Subcutaneous abdominal adipose tissue (tissue), 5 donors: ENCODE data around the gene TAC4.

Experiments
- H3K27ac ChIP-seq: one replicate; pipeline ENCODE4 v1.7.0; 2013; ENCODE audit warnings: low read depth, mild to moderate bottlenecking, inconsistent platforms, low read length, moderate library complexity
- H3K27me3 ChIP-seq, 5 donors: one replicate each; pipeline ENCODE4 v1.7.0; 2013; ENCODE audit warnings: low read length in 5 of 5, inconsistent platforms in 1 of 5; ENCODE audit not compliant: control insufficient read depth in 5 of 5, insufficient read depth in 4 of 5
- H3K36me3 ChIP-seq, 5 donors: one replicate each; pipeline ENCODE4 v1.7.0; 2013; ENCODE audit warnings: low read length in 5 of 5; ENCODE audit not compliant: control insufficient read depth in 5 of 5, insufficient read depth in 5 of 5
- H3K4me1 ChIP-seq, 5 donors: one replicate each; pipeline ENCODE4 v1.7.0; 2013; ENCODE audit warnings: low read length in 5 of 5, mild to moderate bottlenecking in 3 of 5, moderate library complexity in 1 of 5; ENCODE audit not compliant: control insufficient read depth in 5 of 5, insufficient read depth in 5 of 5
- H3K4me3 ChIP-seq, 5 donors: one replicate each; pipeline ENCODE4 v1.7.0; 2013; ENCODE audit warnings: low read length in 5 of 5, low read depth in 1 of 5
- H3K9ac ChIP-seq, 5 donors: one replicate each; pipeline ENCODE4 v1.7.0; 2013; ENCODE audit warnings: low read length in 5 of 5, mild to moderate bottlenecking in 4 of 5, moderate library complexity in 3 of 5
- H3K9me3 ChIP-seq, 5 donors: one replicate each; pipeline ENCODE4 v1.7.0; 2013; ENCODE audit warnings: low read length in 5 of 5; ENCODE audit not compliant: control insufficient read depth in 5 of 5
- donor health status: healthy.
- donor health status: healthy.
- donor health status: healthy.
- donor health status: healthy.
- donor health status: healthy.

TAC4 gene

DNA sequence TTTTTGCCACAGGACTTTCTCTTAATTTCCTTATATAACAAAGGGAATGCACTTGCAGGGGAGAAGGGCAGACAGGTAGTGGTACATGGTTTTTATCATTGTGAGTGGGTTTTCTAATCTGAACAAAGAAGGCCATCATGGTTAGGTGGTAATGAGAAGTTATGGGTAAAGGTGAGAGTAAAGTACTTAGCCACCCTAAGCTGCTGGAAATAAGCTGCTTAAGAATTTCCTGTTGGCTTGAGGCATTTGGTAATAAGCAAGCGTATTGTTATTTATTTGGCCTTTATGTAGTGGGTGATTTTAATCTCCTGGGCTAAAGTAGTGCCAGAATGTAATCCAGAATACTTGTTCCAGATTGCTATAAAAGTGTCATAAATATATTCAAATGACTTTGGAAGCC lies 27.1 kb downstream of the TAC4 start:
- H3K9me3 ChIP-seq, result no peaks in the 10 kb centered on the region
- H3K9ac ChIP-seq, result peak overlapping the region in 1 of 5 donors; percentile 31
- H3K4me1 ChIP-seq, result peaks cover 0 to 11% (median 8%) of the 10 kb centered on the region in 5 donors
- peaks cover 50 to 83% (median 75%) of the 10 kb centered on the region in 5 donors for H3K36me3 ChIP-seq
- no peak overlapping the region for H3K27ac ChIP-seq
- H3K4me3 ChIP-seq, result no peak overlapping the region
- no peaks in the 10 kb centered on the region for H3K27me3 ChIP-seq

DNA sequence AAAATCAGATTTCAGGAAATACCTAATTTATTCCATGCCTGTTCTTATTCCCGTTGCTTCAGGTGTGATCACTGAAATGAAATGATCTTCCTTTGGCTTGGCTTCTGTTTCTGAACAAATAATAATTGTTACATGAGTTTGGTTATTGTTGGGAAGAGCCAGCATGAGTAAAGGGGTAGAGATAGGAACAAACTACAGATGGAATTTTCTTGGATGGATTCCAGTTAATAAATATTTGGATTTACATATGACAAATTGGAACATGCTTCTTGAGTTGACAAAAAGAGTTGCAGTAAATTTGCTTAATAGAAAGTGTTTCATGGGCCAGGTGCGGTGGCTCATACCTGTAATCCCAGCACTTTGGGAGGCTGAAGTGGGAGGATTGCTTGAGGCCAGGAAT lies 28.2 kb downstream of the TAC4 start:
- Histone ChIP-seq H3K9me3 (no peaks in the 10 kb centered on the region), H3K27ac (no peak overlapping the region), H3K36me3 (peaks cover 44 to 87% (median 69%) of the 10 kb centered on the region in 5 donors), H3K9ac (no peak overlapping the region), H3K27me3 (no peaks in the 10 kb centered on the region), H3K4me3 (no peak overlapping the region), H3K4me1 (peaks cover 0 to 13% (median 8%) of the 10 kb centered on the region in 5 donors)

DNA sequence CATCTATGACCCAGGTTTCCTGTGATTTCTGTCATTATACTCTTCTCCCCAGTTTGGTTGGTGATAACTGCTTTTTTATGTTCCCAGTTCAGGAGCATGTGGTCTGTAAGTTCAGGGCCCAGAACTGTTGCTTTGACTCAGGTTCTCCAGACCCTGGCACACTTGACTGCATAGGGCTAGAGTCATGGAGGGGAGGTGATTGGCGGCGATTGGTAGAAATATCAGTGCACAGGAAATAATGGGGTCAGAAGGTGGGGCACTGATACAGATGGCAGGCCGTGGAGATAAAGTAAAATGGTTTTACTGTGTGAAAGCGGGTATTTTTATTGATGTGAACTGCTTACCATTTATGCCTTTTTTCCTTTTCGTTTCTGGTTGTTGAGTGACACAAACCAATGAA lies 28.7 kb downstream of the TAC4 start:
- Histone ChIP-seq H3K4me1 (peaks cover 0 to 13% (median 8%) of the 10 kb centered on the region in 5 donors), H3K4me3 (no peak overlapping the region), H3K27ac (no peak overlapping the region), H3K27me3 (no peaks in the 10 kb centered on the region), H3K9ac (no peak overlapping the region), H3K9me3 (no peaks in the 10 kb centered on the region), H3K36me3 (peaks cover 48 to 85% (median 70%) of the 10 kb centered on the region in 5 donors)

DNA sequence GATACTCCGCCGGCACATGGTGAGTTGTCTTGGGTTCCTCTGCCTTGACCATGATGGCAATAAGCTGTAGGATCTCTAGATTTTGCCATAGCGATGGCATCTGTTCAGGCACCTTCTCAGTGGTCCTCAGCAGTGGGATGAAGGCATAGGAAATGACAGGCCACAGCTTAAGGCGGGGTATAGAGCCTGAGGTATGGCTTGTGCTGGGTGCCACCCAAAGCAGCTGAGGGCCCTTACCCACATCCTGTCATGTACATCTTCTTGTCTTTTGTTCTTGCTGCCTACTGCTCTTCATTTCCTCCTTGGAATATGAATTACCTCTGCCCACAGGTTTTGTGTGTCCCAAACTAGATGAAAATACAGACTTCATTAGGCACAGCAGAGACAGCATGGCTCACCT lies 29.9 kb downstream of the TAC4 start:
- Histone ChIP-seq H3K27me3 (no peaks in the 10 kb centered on the region), H3K9me3 (no peaks in the 10 kb centered on the region), H3K4me3 (no peak overlapping the region), H3K9ac (no peak overlapping the region), H3K4me1 (peaks cover 0 to 13% (median 4%) of the 10 kb centered on the region in 5 donors), H3K36me3 (peaks cover 44 to 85% (median 69%) of the 10 kb centered on the region in 5 donors), H3K27ac (no peak overlapping the region)

DNA sequence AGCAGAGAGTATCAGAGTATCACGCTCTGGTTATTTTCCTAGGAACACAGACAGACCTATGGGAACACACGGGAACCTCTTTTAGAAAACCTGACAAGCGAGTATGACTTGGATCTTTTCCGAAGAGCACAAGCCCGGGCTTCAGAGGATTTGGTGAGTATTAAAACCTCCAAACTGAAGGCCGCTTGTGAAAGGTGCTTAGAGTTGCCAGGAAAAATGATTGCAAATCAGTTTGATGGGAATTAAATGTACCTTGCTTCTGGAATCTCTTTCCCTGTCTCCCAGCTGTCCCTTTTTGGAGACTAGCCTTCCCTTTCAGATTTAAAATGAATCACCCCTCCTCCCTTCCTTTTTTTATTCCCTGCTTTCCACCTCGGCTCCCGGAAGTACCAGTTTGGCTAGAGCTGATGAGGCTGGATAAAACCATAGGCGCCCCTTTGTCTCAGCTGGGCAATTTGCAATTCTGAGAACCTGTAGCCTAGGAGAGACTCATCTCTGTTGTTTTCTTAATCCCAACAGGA lies 32.0 kb downstream of the TAC4 start:
- Histone ChIP-seq H3K27me3 (no peaks in the 10 kb centered on the region), H3K27ac (no peak overlapping the region), H3K36me3 (peaks cover 41 to 81% (median 55%) of the 10 kb centered on the region in 5 donors)

DNA sequence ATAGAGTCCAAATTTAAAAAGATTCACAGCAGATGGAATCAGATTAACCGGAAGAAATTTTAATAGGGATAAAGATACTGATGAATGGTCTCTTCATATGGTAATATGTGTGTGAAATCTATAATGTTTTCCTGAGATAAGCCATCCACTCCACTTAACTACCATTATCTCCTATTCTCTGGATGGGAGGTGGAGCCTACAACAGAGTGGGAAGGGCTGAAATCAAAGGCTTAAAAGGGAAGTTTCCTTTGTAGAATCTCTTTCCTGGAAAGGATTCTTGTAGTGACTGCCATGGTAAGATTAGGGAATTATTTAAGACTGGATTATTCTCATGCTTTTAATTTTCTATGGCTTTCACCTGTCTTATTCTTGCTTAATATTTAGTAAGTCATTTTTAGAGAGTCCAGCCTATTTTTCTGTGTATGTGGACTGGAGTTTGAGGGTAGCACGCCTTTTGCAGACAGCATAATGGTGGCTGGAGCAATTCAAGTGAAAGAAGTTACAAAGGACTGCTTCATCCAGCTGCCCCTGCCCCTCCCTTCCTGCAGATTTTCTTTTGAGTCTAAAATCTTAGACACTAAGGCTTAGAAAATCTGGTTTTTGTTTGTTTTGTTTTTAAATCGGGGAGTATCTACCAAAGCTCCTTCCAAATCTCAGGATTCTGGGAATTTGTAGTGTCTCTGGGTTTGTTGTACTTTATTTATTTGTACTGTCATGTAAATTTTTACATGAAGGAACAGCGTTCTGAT lies 32.9 kb downstream of the TAC4 start:
- peaks cover 0 to 2% (median 0%) of the 10 kb centered on the region in 5 donors for H3K4me1 ChIP-seq
- peak overlapping the region in 1 of 5 donors; percentile 19 for H3K9ac ChIP-seq
- no peaks in the 10 kb centered on the region for H3K27me3 ChIP-seq
- H3K9me3 ChIP-seq, result no peaks in the 10 kb centered on the region
- peaks cover 42 to 89% (median 56%) of the 10 kb centered on the region in 5 donors for H3K36me3 ChIP-seq
- no peak overlapping the region for H3K27ac ChIP-seq
- no peak overlapping the region for H3K4me3 ChIP-seq

More for the DNA sequence above, 32.0 kb downstream of the TAC4 start:
- Histone ChIP-seq H3K9ac (no peak overlapping the region), H3K4me3 (no peak overlapping the region), H3K9me3 (no peaks in the 10 kb centered on the region), H3K4me1 (peaks cover 0 to 7% (median 0%) of the 10 kb centered on the region in 5 donors)

DNA sequence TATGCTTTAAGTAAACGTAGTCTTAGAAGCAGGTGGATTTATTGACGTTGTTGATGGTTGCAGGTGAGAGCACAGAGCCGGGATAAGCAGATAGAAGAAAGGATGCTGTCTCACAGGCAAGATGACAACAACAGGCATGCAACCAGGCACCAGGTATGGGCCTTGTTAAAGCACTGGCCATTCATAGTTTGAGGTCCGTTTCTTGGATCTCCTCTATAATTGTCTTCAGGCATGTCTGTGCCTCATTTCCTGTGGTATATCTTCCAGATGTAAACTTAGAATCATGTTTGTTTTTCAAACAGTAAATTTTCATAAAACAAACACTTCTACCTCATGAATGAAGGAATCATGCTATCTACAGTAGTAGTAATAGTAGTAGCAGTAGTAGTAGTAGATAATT lies 38.8 kb downstream of the TAC4 start:
- no peaks in the 10 kb centered on the region for H3K27me3 ChIP-seq
- peaks cover 47 to 83% (median 57%) of the 10 kb centered on the region in 5 donors for H3K36me3 ChIP-seq
- H3K9me3 ChIP-seq, result no peaks in the 10 kb centered on the region
- no peak overlapping the region for H3K4me3 ChIP-seq
- no peaks in the 10 kb centered on the region for H3K4me1 ChIP-seq
- H3K9ac ChIP-seq, result no peak overlapping the region
- no peak overlapping the region for H3K27ac ChIP-seq

DNA sequence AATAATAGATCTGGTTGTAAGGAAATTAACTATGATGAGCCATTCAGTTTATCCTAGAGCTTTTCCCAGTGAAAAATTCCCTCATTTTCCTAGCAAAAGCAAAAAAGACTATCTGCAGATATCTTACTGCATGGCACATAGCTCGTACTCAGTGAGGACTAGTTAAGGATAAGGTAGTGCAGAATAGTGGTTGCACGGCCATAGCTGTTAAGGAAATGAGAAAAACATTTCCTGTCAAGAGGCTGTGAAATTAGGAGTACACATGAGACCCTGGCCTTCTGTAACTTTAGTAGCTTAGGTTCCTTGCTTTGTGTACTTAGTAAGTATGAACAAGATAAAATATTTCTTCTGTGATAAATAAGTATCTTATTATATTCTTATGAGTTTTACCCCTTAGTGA lies 49.1 kb downstream of the TAC4 start:
- H3K27ac ChIP-seq, result no peak overlapping the region
- H3K4me3 ChIP-seq, result no peak overlapping the region
- H3K27me3 ChIP-seq, result no peaks in the 10 kb centered on the region
- H3K4me1 ChIP-seq, result peaks cover 0 to 2% (median 0%) of the 10 kb centered on the region in 5 donors
- H3K36me3 ChIP-seq, result peaks cover 34 to 75% (median 56%) of the 10 kb centered on the region in 5 donors
- H3K9me3 ChIP-seq, result no peaks in the 10 kb centered on the region
- no peak overlapping the region for H3K9ac ChIP-seq

DNA sequence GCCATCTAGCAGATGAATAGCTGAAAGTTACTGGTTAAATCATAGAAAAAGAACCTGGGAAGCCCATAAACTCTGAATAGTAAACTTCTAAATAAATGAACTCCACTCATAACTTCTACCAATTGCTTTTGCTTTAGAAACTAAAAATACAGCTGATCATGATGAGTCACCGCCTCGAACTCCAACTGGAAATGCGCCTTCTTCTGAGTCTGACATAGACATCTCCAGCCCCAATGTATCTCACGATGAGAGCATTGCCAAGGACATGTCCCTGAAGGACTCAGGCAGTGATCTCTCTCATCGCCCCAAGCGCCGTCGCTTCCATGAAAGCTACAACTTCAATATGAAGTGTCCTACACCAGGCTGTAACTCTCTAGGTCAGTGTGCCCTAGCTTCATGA lies 49.7 kb downstream of the TAC4 start:
- no peak overlapping the region for H3K27ac ChIP-seq
- no peak overlapping the region for H3K4me3 ChIP-seq
- peaks cover 36 to 80% (median 56%) of the 10 kb centered on the region in 5 donors for H3K36me3 ChIP-seq
- no peaks in the 10 kb centered on the region for H3K27me3 ChIP-seq
- no peaks in the 10 kb centered on the region for H3K9me3 ChIP-seq
- no peak overlapping the region for H3K9ac ChIP-seq
- H3K4me1 ChIP-seq, result peaks cover 0 to 3% (median 0%) of the 10 kb centered on the region in 5 donors

DNA sequence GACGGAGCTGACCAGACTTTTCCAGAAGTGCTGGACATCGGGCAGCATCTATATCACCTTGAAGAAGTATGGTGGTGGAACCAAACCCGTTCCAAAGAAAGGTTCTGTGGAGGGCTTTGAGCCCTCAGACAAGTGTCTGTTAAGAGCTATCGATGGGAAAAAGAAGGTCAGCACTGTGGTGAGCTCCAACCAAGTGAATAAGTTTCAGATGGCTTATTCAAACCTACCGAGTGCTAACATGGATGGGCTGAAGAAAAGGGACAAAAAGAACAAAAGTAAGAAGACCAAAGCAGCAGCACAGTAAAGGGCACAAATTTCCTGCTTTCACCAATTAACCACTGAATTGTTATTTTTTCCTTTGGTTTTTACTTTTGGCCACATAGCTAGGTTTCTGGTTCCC lies 52.5 kb downstream of the TAC4 start:
- no peak overlapping the region for H3K27ac ChIP-seq
- H3K27me3 ChIP-seq, result no peaks in the 10 kb centered on the region
- H3K9me3 ChIP-seq, result no peaks in the 10 kb centered on the region
- peaks cover 32 to 74% (median 56%) of the 10 kb centered on the region in 5 donors for H3K36me3 ChIP-seq
- peaks cover 0 to 8% (median 6%) of the 10 kb centered on the region in 5 donors for H3K4me1 ChIP-seq
- no peak overlapping the region for H3K4me3 ChIP-seq
- H3K9ac ChIP-seq, result no peak overlapping the region
